K562 (cell line): Measurements from ENCODE around the gene ZNF362. TPM values are rescaled to one million over a fixed set of nuclear protein-coding genes. Genes with fewer than 3 reads are reported as not detected.

Experiments
- ATAC-seq: fragments of 200-7000 bp; cut with Tn5 transposase; 3 replicates; pipeline ENCODE4 v1.9.1; 2020; ENCODE audit warnings: moderate library complexity
- BruUV-seq: library from RNA; stranded (reverse); fragments of 400-500 nt; replicated peaks from 2 replicates; lab custom pipeline; 2021; lab: Mats Ljungman, UMichigan
- CTCF ChIA-PET: fragments of 300-600 bp; formaldehyde crosslinking; extraction: SDS; loops from one replicate; lab custom pipeline; 2021; ENCODE audit warnings: low intra/inter-chr PET ratio; lab: Yijun Ruan, JAX
- POLR2A ChIA-PET: fragments of 300-600, 350-650 bp; sonication (Branson Sonifier 250); formaldehyde crosslinking; extraction: SDS; loops from one replicate; lab custom pipeline; 2021; ENCODE audit warnings: antibody characterized with exemption, inconsistent platforms; lab: Yijun Ruan, JAX
- DNase-seq, 4 experiments: peaks; one replicate each; pipeline versions ENCODE4 v3.0.0 to v3.0.0-alpha.2; 2011 to 2018; ENCODE audit warnings: low spot score in 3 of 4, mixed read lengths in 3 of 4; ENCODE audit errors: extremely low read depth in 1 of 4
- FAIRE-seq: peaks from 2 replicates; lab custom pipeline; 2011; peaks lifted over from hg19 to GRCh38; lab: Jason Lieb, UNC
- H2AFZ ChIP-seq: 2 replicates; pipeline ENCODE4 v1.6.0; 2011; ENCODE audit warnings: low read depth, low read length, control low read depth, inconsistent platforms
- H3K27ac ChIP-seq: fragments of 200-600 bp; 3 replicates; pipeline ENCODE4 v1.8.0; 2011; ENCODE audit warnings: low read depth, mild to moderate bottlenecking, control low read depth, inconsistent platforms, low read length, moderate library complexity, mixed read lengths; ENCODE audit errors: extremely low read depth
- H3K27me3 ChIP-seq, 2 experiments: fragments of 300-600 bp in 1 of 2; 2 replicates in 1 of 2; 3 replicates in 1 of 2; pipeline versions ENCODE4 v1.6.0 to v1.8.0; 2011; ENCODE audit warnings: inconsistent platforms in 2 of 2, low read length in 2 of 2, mild to moderate bottlenecking in 1 of 2, mixed read lengths in 1 of 2, moderate library complexity in 1 of 2; ENCODE audit not compliant: control insufficient read depth in 2 of 2, insufficient read depth in 2 of 2
- H3K36me3 ChIP-seq: fragments of 300-600 bp; 3 replicates; pipeline ENCODE4 v1.8.0; 2011; ENCODE audit warnings: mild to moderate bottlenecking, low read length, inconsistent platforms; ENCODE audit not compliant: control insufficient read depth, insufficient read depth
- H3K4me1 ChIP-seq, 2 experiments: fragments of 200-600 bp in 1 of 2; replicated peaks in 1 of 2; 2 replicates in 1 of 2; 3 replicates in 1 of 2; pipeline versions ENCODE4 v1.5.1 to v1.8.0; 2011; ENCODE audit warnings: inconsistent platforms in 2 of 2, low read length in 2 of 2, mild to moderate bottlenecking in 1 of 2, mixed read lengths in 1 of 2, moderate library complexity in 1 of 2; ENCODE audit not compliant: control insufficient read depth in 2 of 2, insufficient read depth in 2 of 2
- H3K4me2 ChIP-seq: 2 replicates; pipeline ENCODE4 v1.6.1; 2011; ENCODE audit warnings: low read length, control low read depth, inconsistent platforms, mixed read lengths; ENCODE audit not compliant: insufficient read depth
- H3K4me3 ChIP-seq: fragments of 200-600 bp; sonication (generic), shearing (Covaris generic); 2 replicates; pipeline ENCODE4 v1.5.1; 2016; ENCODE audit warnings: control low read depth, inconsistent platforms
- H3K79me2 ChIP-seq: fragments of 200-600 bp; 3 replicates; pipeline ENCODE4 v1.8.0; 2011; ENCODE audit warnings: low read length, inconsistent platforms; ENCODE audit not compliant: control insufficient read depth, insufficient read depth
- H3K9ac ChIP-seq, 2 experiments: 2 replicates each; pipeline versions ENCODE4 v1.6.0 to v1.6.1; 2011; ENCODE audit warnings: low read depth in 2 of 2, low read length in 2 of 2, control low read depth in 1 of 2, inconsistent platforms in 1 of 2, mild to moderate bottlenecking in 1 of 2, mixed read lengths in 1 of 2; ENCODE audit not compliant: insufficient read depth in 1 of 2
- H3K9me1 ChIP-seq: one replicate; pipeline ENCODE4 v1.6.0; 2011; ENCODE audit warnings: inconsistent platforms, mild to moderate bottlenecking, low read length, moderate library complexity; ENCODE audit not compliant: control insufficient read depth, insufficient read depth
- H3K9me3 ChIP-seq: replicated peaks from 2 replicates; pipeline ENCODE4 v1.5.1; 2011; ENCODE audit warnings: low read depth, low read length, inconsistent platforms; ENCODE audit not compliant: control insufficient read depth, insufficient read depth
- H4K20me1 ChIP-seq: replicated peaks from 2 replicates; pipeline ENCODE4 v1.6.1; 2011; ENCODE audit warnings: low read length, inconsistent platforms, mixed read lengths; ENCODE audit not compliant: control insufficient read depth, insufficient read depth
- ARID1B ChIP-seq: fragments of 450-650 bp; IDR thresholded peaks from 2 replicates; pipeline ENCODE4 v1.6.1; 2016; ENCODE audit warnings: antibody characterized with exemption, mild to moderate bottlenecking, inconsistent platforms
- CREB3 ChIP-seq: fragments of 450-650 bp; conservative IDR thresholded peaks from 2 replicates; pipeline ENCODE4 v1.6.1; 2016; ENCODE audit warnings: missing genetic modification characterization, low read depth, mild to moderate bottlenecking, missing compliant biosample characterization, moderate library complexity
- FOXJ3 ChIP-seq: sonication (generic); formaldehyde crosslinking; IDR thresholded peaks from 2 replicates; pipeline ENCODE4 v1.4.0; 2020; ENCODE audit warnings: mild to moderate bottlenecking, missing genetic modification reagents
- OTX1 ChIP-seq: fragments of 450-650 bp; formaldehyde crosslinking; IDR thresholded peaks from 2 replicates; pipeline ENCODE4 v1.4.0; 2022; ENCODE audit warnings: mild to moderate bottlenecking
- PHTF2 ChIP-seq: fragments of 250-450 bp; sonication (Bioruptor Pico); IDR thresholded peaks from 2 replicates; pipeline ENCODE4 v1.5.0; 2021; ENCODE audit warnings: mild to moderate bottlenecking
- SLC30A9 ChIP-seq: fragments of 250-450 bp; sonication (Bioruptor Pico); IDR thresholded peaks from 2 replicates; pipeline ENCODE4 v1.8.0; 2022; ENCODE audit warnings: mild to moderate bottlenecking, moderate library complexity
- TCFL5 ChIP-seq: fragments of 250-450 bp; sonication (Bioruptor Pico); conservative IDR thresholded peaks from 2 replicates; pipeline ENCODE4 v1.6.1; 2021; ENCODE audit warnings: mild to moderate bottlenecking, moderate library complexity, matching md5 sums
- TRIM28 ChIP-seq: fragments of 450-650 bp; IDR thresholded peaks from 2 replicates; pipeline ENCODE4 v1.6.1; 2017
- ZBTB8A ChIP-seq: fragments of 450-650 bp; IDR thresholded peaks from 2 replicates; pipeline ENCODE4 v1.6.1; 2018; ENCODE audit warnings: mild to moderate bottlenecking, moderate library complexity; ENCODE audit not compliant: partially characterized antibody
- ZNF668 ChIP-seq: fragments of 250-450 bp; sonication (Bioruptor Pico); IDR thresholded peaks from 2 replicates; pipeline ENCODE4 v1.8.0; 2022; ENCODE audit warnings: mild to moderate bottlenecking, inconsistent platforms
- ZNF785 ChIP-seq: fragments of 250-450 bp; sonication (Bioruptor Pico); IDR thresholded peaks from 2 replicates; pipeline ENCODE4 v1.4.0; 2020; ENCODE audit warnings: mild to moderate bottlenecking
- WGBS: fragments of 100-300 bp; shearing (Covaris generic); methylation state at CpG from one replicate; pipeline ENCODE4 v1.1.6; 2016; ENCODE audit warnings: low coverage, mixed read lengths; ENCODE audit not compliant: insufficient coverage; ENCODE audit errors: missing lambda C conversion rate; 5-methylcytosine and 5-hydroxymethylcytosine counted together
- in situ Hi-C: fragments of 300-500 bp; cut with MboI; formaldehyde crosslinking; loops from 4 replicates; pipeline ENCODE4 v1.15.0; 2018; ENCODE audit warnings: inconsistent platforms, mixed read lengths
- intact Hi-C: fragments of 100-400 bp; cut with micrococcal nuclease; formaldehyde crosslinking; loops from 2 replicates; pipeline ENCODE4 v1.14.2; 2022
- polyA plus RNA-seq, 8 experiments: library from polyadenylated mRNA; depleted of rRNA in 4 of 8; stranded (reverse) in 5 of 8; unstranded in 3 of 8; fragments of >200 nt; fragmentation: Nextera tagmentation in 2 of 8; fragmentation: Illumina TruSeq in 1 of 8; extraction: Ambion mirVana in 2 of 8; extraction: Trizol in 1 of 8; gene quantifications; 2 replicates each; pipeline versions ENCODE4 v1.2.1 to v1.2.3, GENCODE V29; 2011 to 2014; ENCODE audit warnings: inconsistent platforms in 1 of 8, missing spikeins in 1 of 8
- total RNA-seq, 7 experiments: library from RNA; depleted of rRNA in 6 of 7; stranded (reverse); fragments of >200 nt in 6 of 7; fragmentation: Illumina TruSeq in 2 of 7; extraction: Trizol in 2 of 7; gene quantifications; 2 replicates each; pipeline versions ENCODE4 v1.2.1 to v1.2.3, GENCODE V29; 2011 to 2021; ENCODE audit warnings: low replicate concordance in 1 of 7
- TF ChIP-seq, protein P1 (sequence below): sonication (generic); formaldehyde crosslinking; IDR thresholded peaks from 2 replicates; pipeline ENCODE4 v1.8.1; 2023; ENCODE audit warnings: mild to moderate bottlenecking, missing genetic modification reagents

ZNF362 gene
- total and polyA plus RNA-seq, 9 of the 15 experiments (the other 6 are each of a cell fraction or from before 2014, with no cell fraction given): 0.01 to 1.1 (median 0.35) TPM; not detected in 1

GRCh38 chr1:33272509-33272908, 16.2 kb downstream of the ZNF362 start:
- Histone ChIP-seq H3K27ac (no peak overlapping the region), H3K9me3 (no peaks in the 10 kb centered on the region), H3K79me2 (no peaks in the 10 kb centered on the region), H3K36me3 (no peaks in the 10 kb centered on the region), H2AFZ (no peak overlapping the region), H3K27me3 (peaks cover 2 to 46% of the 10 kb centered on the region in 2 experiments; a peak in 4 of 5 replicates), H3K9me1 (no peaks in the 10 kb centered on the region), H3K9ac (no peak overlapping the region), H3K4me3 (no peak overlapping the region), H3K4me1 (peaks cover 3 to 11% of the 10 kb centered on the region in 2 experiments; a peak in 4 of 5 replicates), H3K4me2 (no peak overlapping the region), H4K20me1 (peaks cover 7% of the 10 kb centered on the region; the same call in 1 of the 2 replicates)
- ChIA-PET CTCF (no interaction called here), POLR2A (interaction anchor here (0.6 kb wide), 1 partner anchor 231 kb away, joined by 4 read pairs; no protein-coding TSS in a partner anchor)
- intact Hi-C loops (no loop called here), in situ Hi-C loops (no loop called here)
- FAIRE-seq (no peak), DNase-seq (no peak), ATAC-seq (no peak)
- 0% methylated on average over 3 of the region's 3 CpGs for WGBS
- TF ChIP-seq OTX1 (CRISPR knock-in tag): no peak
- no peak for TF ChIP-seq PHTF2 (CRISPR knock-in tag)
- TF ChIP-seq ZNF785 (CRISPR knock-in tag): no peak
- no peak for TF ChIP-seq ZNF668 (CRISPR knock-in tag)
- TF ChIP-seq FOXJ3: no peak
- no peak for TF ChIP-seq SLC30A9 (CRISPR knock-in tag)
- TF ChIP-seq, protein P1, sequence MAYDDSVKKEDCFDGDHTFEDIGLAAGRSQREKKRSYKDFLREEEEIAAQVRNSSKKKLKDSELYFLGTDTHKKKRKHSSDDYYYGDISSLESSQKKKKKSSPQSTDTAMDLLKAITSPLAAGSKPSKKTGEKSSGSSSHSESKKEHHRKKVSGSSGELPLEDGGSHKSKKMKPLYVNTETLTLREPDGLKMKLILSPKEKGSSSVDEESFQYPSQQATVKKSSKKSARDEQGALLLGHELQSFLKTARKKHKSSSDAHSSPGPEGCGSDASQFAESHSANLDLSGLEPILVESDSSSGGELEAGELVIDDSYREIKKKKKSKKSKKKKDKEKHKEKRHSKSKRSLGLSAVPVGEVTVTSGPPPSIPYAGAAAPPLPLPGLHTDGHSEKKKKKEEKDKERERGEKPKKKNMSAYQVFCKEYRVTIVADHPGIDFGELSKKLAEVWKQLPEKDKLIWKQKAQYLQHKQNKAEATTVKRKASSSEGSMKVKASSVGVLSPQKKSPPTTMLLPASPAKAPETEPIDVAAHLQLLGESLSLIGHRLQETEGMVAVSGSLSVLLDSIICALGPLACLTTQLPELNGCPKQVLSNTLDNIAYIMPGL (CRISPR knock-in tag): no peak
- TF ChIP-seq TCFL5: no peak
- TF ChIP-seq ZBTB8A: no peak
- no peak for TF ChIP-seq TRIM28
- no peak for TF ChIP-seq ARID1B
- no peak for TF ChIP-seq CREB3 (tag)
- no TSS peak for BruUV-seq
